HG03064 (cell line): ENCODE measurements around the gene ACP1.

Experiments used
- ATAC-seq: cut with Tn5 transposase; IDR thresholded peaks from one replicate; pipeline ENCODE4 v1.9.1; 2021; ENCODE audit warnings: low read depth; ENCODE audit not compliant: unreplicated experiment

The ACP1 gene

DNA sequence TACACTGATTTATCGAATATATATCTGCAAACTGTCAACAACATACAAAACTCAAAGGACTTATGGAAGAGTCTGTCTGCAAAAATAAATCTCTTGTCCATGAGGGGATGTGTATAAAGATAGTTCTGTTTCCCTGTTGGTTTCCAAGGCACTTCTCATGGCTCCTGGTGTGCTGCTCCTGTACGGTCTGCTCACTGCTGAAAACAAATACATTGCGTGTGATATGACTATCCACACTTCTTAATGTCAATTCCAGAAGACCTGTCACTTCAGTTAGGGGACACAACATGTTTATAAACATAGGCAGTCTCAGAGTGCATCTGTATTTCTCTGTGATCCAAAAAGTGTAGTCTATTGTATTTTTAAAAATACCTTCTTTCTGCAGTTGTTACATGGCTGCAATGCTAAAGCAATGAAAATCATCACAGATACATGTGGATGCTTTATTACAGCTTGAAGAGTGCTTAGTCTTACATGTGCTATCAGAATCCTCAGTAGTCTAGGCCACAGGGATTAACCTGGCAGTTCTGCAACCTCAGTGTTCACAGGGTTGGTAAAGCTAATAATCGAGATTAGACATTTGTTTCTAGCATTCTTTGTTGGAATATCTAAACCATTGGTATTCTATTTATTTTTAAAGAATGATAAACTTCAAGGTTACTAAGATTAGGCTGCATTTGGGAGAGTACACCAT, 15.4 kb downstream of the ACP1 start:
- ATAC-seq: no peak

GRCh38 chr2:280650-281110, 15.9 kb downstream of the ACP1 start:
- no peak for ATAC-seq

DNA sequence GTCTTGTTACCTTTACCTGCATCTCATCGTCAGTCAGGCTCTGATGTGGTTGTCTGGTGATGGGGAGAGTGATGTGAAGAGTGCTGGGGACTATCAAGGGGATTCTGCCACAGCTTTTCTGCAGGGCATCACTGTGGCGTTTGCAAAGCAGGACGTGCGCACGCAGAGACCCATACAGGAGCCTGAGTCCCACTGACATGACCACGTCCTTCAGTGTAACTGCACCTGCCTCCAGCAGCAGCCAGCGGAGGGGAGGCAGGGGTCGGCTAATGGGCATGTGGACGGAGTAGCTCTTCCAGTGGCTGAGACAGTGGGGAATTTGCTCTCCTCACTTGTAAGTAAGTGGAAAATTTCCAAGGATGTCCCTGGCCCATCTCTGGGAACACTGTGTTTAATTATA, 16.6 kb downstream of the ACP1 start:
- no peak for ATAC-seq

- no peak for ATAC-seq
These were observed 17.9 kb downstream of the ACP1 start for GRCh38 chr2:282371-283263.

DNA sequence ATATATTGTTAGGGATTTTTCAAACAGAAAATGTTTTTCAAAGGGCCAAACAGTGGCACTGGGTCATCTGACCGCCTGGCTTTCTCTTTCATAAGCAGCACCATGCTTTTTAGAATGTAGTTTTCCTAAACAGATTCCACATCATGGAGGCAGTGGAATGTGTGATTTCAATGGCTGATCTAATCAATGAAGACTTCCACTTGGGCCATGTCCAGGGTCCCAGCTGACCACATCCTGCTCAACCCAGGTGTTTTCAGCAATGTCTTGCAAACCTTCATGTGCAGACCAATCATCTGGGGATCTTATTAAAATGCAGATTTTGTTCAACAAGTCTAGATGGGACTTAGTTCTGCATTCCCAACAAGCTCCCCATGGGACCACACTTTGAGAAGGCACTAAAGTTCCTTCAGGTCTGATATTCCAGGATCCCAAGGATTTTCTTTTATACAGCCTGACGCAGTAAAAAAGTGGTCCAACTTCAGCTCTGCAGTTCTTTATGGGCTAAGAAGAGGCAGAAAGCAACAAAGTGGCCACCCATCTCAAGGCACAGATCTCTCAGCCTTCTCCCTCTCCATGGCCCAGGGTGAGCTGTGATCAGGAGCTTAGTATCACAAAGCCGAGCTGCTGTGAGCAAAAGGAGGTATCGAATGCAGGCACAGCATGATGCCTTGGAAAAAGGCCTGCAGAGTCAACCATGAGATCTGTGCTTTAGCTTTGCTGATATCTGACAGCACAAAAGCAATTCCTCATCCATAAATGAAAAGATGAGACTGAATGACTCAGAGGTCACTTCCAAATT, 19.4 kb downstream of the ACP1 start:
- no peak for ATAC-seq

DNA sequence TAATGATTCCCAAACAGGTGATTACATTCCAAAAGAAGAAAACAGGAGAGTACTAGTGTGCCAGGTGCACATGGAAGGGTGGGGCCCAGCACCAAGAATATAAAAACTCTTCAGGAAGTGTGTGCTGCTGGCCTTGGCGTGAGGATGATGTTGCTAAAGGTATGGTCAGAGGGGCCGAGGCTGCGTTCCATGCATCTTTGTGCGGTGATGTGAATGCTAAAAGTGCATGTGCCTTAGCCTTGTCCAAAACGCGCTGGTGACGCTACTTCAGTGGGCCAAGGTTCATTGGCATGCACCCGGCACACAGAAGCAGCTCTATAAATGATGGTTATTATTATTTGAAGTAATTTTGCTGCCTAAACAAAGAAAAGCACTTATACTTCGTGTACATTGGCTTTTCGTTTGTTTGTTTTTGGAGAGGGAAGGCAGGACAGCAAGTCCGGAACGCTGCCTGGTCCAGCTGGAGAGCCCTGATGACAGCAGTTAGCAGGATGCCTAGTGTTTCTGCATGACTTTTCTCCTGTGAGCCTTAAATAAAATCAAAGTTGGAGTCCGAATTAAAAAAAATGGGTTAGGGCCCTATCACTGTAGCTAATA, 20.2 kb downstream of the ACP1 start:
- no peak for ATAC-seq

DNA sequence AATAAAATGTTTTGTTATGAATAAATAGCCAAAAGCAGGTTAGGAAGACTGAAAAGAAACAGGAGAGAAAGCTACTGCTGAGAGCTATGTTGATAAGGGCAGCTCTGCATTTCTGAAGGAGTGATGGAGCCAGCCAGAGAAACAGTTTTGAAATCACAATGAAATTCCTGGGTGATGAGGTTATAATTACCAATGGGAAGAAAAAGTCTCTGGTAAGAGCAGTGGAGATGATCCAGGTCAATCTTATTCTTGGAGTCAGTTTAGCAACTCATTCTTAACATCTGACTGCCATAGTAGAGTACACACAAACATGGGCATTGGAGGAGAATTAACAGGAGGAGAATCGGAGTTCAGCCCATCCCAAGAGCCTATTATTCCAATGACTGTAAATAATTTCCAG, 20.8 kb downstream of the ACP1 start:
- ATAC-seq: no peak

GRCh38 chr2:286035-286434, 21.3 kb downstream of the ACP1 start:
- no peak for ATAC-seq

GRCh38 chr2:286774-287392, 22.1 kb downstream of the ACP1 start:
- ATAC-seq: no peak

DNA sequence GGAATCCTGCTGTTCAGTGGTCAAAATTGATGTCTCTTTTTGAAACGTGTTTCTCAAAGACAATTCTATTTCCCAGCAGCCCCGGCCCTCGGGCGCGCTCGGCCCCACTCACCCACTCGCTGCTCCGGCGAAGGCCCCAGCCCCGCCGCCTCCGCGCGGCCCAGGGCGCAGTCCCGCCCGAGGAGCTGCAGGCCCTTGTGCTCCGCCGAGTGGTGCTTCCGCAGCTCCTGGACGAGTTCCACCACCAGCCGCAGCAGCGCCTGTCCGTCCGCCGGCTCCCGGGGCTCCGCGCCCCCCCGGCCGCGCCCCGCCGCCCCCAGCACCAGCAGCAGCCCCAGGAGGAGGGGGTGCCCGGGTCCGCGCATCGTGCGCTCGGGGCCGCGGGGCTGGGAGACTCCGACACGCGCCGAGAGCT, 22.7 kb downstream of the ACP1 start:
- no peak for ATAC-seq

- ATAC-seq: no peak
These were observed 23.4 kb downstream of the ACP1 start, which contains the start of gene ALKAL2 for GRCh38 chr2:287911-288757. ALKAL2 (minus strand) TSS chr2:288091; CDS start chr2:287835, 256 bp downstream.

- ATAC-seq: no peak
These were observed 24.1 kb downstream of the ACP1 start for GRCh38 chr2:288758-289361.

DNA sequence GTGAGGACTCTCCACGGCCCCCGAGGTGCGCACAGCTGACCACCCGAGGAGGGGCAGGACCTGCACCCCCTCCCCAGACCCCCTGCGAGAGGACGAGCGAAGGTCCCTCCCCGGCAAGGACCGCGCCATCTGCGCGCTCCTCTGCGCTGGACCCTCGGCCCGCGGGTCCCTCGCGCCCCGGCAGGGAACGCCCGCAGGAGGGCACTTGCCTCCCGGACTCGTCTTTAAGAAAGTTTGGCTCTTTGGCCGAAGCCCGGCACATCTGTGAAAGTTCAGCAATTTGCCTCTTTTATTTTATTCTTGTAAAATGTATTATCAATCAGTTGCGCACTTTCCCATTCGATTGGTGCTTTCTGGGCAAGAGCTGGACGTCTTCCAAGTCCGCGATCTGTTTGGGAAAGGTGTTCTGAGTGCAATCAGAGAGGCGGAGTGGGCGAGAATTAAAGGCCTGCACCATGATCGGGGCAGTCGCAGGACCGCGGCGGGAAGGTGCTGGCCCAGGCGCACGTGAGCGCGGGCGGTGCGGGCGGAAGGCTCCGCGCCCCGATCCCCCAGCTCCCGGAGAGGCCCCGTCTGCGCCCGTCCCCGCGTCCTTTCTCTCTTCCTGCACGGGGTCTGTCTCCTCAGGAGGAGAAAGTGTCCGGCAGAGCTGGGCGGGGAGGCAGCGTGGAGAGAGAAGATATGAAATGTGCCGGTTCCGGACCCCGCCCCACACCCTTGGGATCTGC, 24.8 kb downstream of the ACP1 start:
- no peak for ATAC-seq

DNA sequence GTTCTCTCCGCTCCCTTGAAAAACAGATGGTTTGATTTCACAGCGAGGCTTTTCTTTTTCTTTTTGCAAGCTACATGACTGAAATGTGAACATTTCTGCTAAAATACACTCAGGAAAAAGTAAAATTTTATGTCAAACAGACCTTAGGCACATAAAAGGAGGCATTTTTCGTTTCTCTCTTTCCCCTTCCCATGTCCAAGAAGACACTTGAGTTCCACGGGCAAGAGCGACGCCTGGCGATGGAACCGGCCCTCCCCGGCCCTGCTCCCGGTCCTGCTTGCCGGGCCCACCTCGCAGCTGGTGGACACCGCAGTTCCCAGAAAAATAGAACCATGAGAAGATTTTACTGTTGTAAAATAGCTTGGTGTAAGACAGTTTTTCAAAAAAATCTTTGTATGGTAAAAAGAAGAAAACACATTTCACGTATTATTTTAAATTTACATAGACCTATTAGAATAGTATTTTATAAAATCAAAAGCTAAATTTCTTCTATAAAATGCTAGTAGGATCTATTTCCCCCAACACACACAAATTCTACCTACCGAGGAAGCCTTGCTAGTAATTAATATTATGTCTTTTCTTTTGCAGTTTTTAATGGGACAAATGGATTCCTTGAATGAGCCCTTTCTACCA, 25.5 kb downstream of the ACP1 start:
- no peak for ATAC-seq

GRCh38 chr2:295090-295489, 30.3 kb downstream of the ACP1 start:
- no peak for ATAC-seq

GRCh38 chr2:296354-296753, 31.6 kb downstream of the ACP1 start:
- no peak for ATAC-seq

- no peak for ATAC-seq
These were observed 40.6 kb downstream of the ACP1 start for GRCh38 chr2:305366-305765.
